H1 (cell line): ENCODE measurements around the gene ATP5ME. TPM values are rescaled to one million over a fixed set of nuclear protein-coding genes. Genes with fewer than 3 reads are reported as not detected.

Experiments used
- CTCF ChIA-PET: fragments of 300-600 bp; sonication (Branson Sonifier 250); formaldehyde crosslinking; loops from one replicate; lab custom pipeline; 2021; ENCODE audit not compliant: partially characterized antibody; lab: Charles Lee
- POLR2A ChIA-PET: fragments of 300-600 bp; sonication (Branson Sonifier 250); formaldehyde crosslinking; loops from one replicate; lab custom pipeline; 2021; ENCODE audit warnings: inconsistent platforms; ENCODE audit not compliant: partially characterized antibody; lab: Charles Lee
- DNase-seq, 2 experiments: peaks; one replicate each; pipeline versions ENCODE4 v3.0.0 to v3.0.0-alpha.2; 2010 to 2022; ENCODE audit warnings: low spot score in 2 of 2, low read depth in 1 of 2, mixed read lengths in 1 of 2
- FAIRE-seq: peaks from 2 replicates; lab custom pipeline; 2011; peaks lifted over from hg19 to GRCh38; lab: Jason Lieb, UNC
- H2AFZ ChIP-seq: 2 replicates; pipeline ENCODE4 v1.8.1; 2012; ENCODE audit warnings: low read length, inconsistent platforms
- H2AK5ac ChIP-seq: 2 replicates; pipeline ENCODE4 v1.6.1; 2013; ENCODE audit warnings: low read depth, low read length
- H2BK120ac ChIP-seq: replicated peaks from 2 replicates; pipeline ENCODE3; 2013; ENCODE audit warnings: low read depth, low read length, inconsistent platforms
- H2BK12ac ChIP-seq: 2 replicates; pipeline ENCODE4 v1.6.1; 2013; ENCODE audit warnings: low read depth, low read length
- H2BK15ac ChIP-seq: 2 replicates; pipeline ENCODE4 v1.6.1; 2013; ENCODE audit warnings: low read length
- H2BK20ac ChIP-seq: 2 replicates; pipeline ENCODE4 v1.6.1; 2013; ENCODE audit warnings: low read length
- H2BK5ac ChIP-seq: 2 replicates; pipeline ENCODE4 v1.6.1; 2013; ENCODE audit warnings: low read depth, low read length
- H3K14ac ChIP-seq: 2 replicates; pipeline ENCODE4 v1.6.1; 2013; ENCODE audit warnings: inconsistent platforms; ENCODE audit not compliant: insufficient read length
- H3K18ac ChIP-seq: 2 replicates; pipeline ENCODE4 v1.6.1; 2013; ENCODE audit warnings: low read length; ENCODE audit errors: extremely low read depth
- H3K23ac ChIP-seq: 2 replicates; pipeline ENCODE4 v1.6.1; 2013; ENCODE audit warnings: inconsistent platforms; ENCODE audit not compliant: insufficient read length
- H3K23me2 ChIP-seq: 2 replicates; pipeline ENCODE4 v1.6.1; 2013; ENCODE audit warnings: low read depth, low read length
- H3K27ac ChIP-seq: 2 replicates; pipeline ENCODE4 v1.6.1; 2011; ENCODE audit warnings: low read depth, low read length, inconsistent platforms
- H3K27me3 ChIP-seq, 4 experiments: replicated peaks in 1 of 4; 1 replicate in 1 of 4; 2 replicates in 3 of 4; pipeline versions ENCODE4 v1.6.1 to v1.8.1; 2011 to 2013; ENCODE audit warnings: low read length in 3 of 4, mild to moderate bottlenecking in 3 of 4, inconsistent platforms in 2 of 4, mixed read lengths in 2 of 4, moderate library complexity in 1 of 4; ENCODE audit not compliant: control insufficient read depth in 3 of 4, insufficient read depth in 3 of 4; ENCODE audit errors: extremely low read depth in 1 of 4
- H3K36me3 ChIP-seq, 4 experiments: 2 replicates each; pipeline versions ENCODE4 v1.6.1 to v1.8.1; 2011 to 2013; ENCODE audit warnings: mild to moderate bottlenecking in 4 of 4, low read length in 3 of 4, moderate library complexity in 2 of 4, control low read depth in 1 of 4, inconsistent platforms in 1 of 4; ENCODE audit not compliant: insufficient read depth in 4 of 4, control insufficient read depth in 2 of 4
- H3K4ac ChIP-seq: replicated peaks from 2 replicates; pipeline ENCODE3; 2013; ENCODE audit warnings: low read length, low read depth, mixed read lengths, inconsistent platforms; ENCODE audit not compliant: insufficient read length
- H3K4me1 ChIP-seq, 4 experiments: replicated peaks in 1 of 4; 1 replicate in 1 of 4; 2 replicates in 3 of 4; pipeline versions ENCODE4 v1.6.1 to v1.8.1; 2011 to 2013; ENCODE audit warnings: low read length in 3 of 4, inconsistent platforms in 2 of 4, mixed read lengths in 1 of 4; ENCODE audit not compliant: insufficient read depth in 4 of 4, control insufficient read depth in 3 of 4
- H3K4me2 ChIP-seq, 2 experiments: 2 replicates each; pipeline versions ENCODE4 v1.6.1 to v1.8.1; 2011 to 2013; ENCODE audit warnings: low read depth in 2 of 2, low read length in 2 of 2, control low read depth in 1 of 2, inconsistent platforms in 1 of 2, mild to moderate bottlenecking in 1 of 2; ENCODE audit not compliant: insufficient read depth in 1 of 2
- H3K4me3 ChIP-seq, 4 experiments: fragments of 200-600, 300-600 bp in 1 of 4; sonication (generic), shearing (Covaris generic), sonication (Bioruptor Twin) in 1 of 4; 2 replicates each; pipeline versions ENCODE4 v1.5.1 to v1.8.1; 2011 to 2016; ENCODE audit warnings: low read length in 4 of 4, low read depth in 3 of 4, control low read depth in 2 of 4, inconsistent platforms in 2 of 4, mild to moderate bottlenecking in 2 of 4, mixed read lengths in 1 of 4, moderate library complexity in 1 of 4; ENCODE audit not compliant: insufficient read depth in 2 of 4; ENCODE audit errors: extremely low read depth in 1 of 4
- H3K56ac ChIP-seq: replicated peaks from 2 replicates; pipeline ENCODE3; 2013; ENCODE audit warnings: low read depth, mild to moderate bottlenecking, mixed read lengths, low read length, inconsistent platforms; ENCODE audit not compliant: insufficient read length
- H3K79me1 ChIP-seq: 2 replicates; pipeline ENCODE4 v1.6.1; 2013; ENCODE audit warnings: low read depth, low read length, control low read depth
- H3K79me2 ChIP-seq, 2 experiments: 2 replicates each; pipeline versions ENCODE4 v1.6.1 to v1.8.1; 2012 to 2013; ENCODE audit warnings: low read length in 2 of 2, mild to moderate bottlenecking in 2 of 2, inconsistent platforms in 1 of 2; ENCODE audit not compliant: insufficient read depth in 2 of 2, control insufficient read depth in 1 of 2
- H3K9ac ChIP-seq, 4 experiments: replicated peaks in 1 of 4; 1 replicate in 1 of 4; 2 replicates in 3 of 4; pipeline versions ENCODE4 v1.6.1 to v1.8.1; 2011 to 2013; ENCODE audit warnings: low read depth in 3 of 4, low read length in 3 of 4, control low read depth in 2 of 4, mild to moderate bottlenecking in 2 of 4, moderate library complexity in 2 of 4, inconsistent platforms in 1 of 4; ENCODE audit errors: extremely low read depth in 1 of 4
- H3K9me3 ChIP-seq, 2 experiments: 2 replicates each; pipeline versions ENCODE4 v1.6.1 to v1.8.1; 2012 to 2013; ENCODE audit warnings: mild to moderate bottlenecking in 2 of 2, moderate library complexity in 2 of 2, control low read depth in 1 of 2, inconsistent platforms in 1 of 2, low read depth in 1 of 2, low read length in 1 of 2, mixed read lengths in 1 of 2; ENCODE audit not compliant: insufficient read depth in 2 of 2
- H4K20me1 ChIP-seq, 2 experiments: replicated peaks in 1 of 2; 2 replicates each; pipeline versions ENCODE3 to v1.8.1; 2011 to 2013; ENCODE audit warnings: inconsistent platforms in 2 of 2, low read length in 2 of 2, mild to moderate bottlenecking in 1 of 2; ENCODE audit not compliant: insufficient read depth in 2 of 2, control insufficient read depth in 1 of 2
- H4K5ac ChIP-seq: 2 replicates; pipeline ENCODE4 v1.6.1; 2013; ENCODE audit warnings: low read length, low read depth, mixed read lengths, inconsistent platforms; ENCODE audit not compliant: insufficient read length
- H4K8ac ChIP-seq: 2 replicates; pipeline ENCODE4 v1.8.0; 2013; ENCODE audit warnings: mild to moderate bottlenecking, moderate library complexity, low read length, inconsistent platforms; ENCODE audit not compliant: insufficient read depth; ENCODE audit errors: extremely low read depth
- H4K91ac ChIP-seq: replicated peaks from 2 replicates; pipeline ENCODE3; 2013; ENCODE audit warnings: low read length, mixed read lengths, inconsistent platforms; ENCODE audit not compliant: insufficient read length
- EGR1 ChIP-seq: IDR thresholded peaks from 2 replicates; pipeline ENCODE4 v1.6.1; 2011; ENCODE audit warnings: low read depth, low read length, borderline replicate concordance
- POLR2AphosphoS5 ChIP-seq: IDR thresholded peaks from 2 replicates; pipeline ENCODE4 v1.6.1; 2011; ENCODE audit warnings: low read depth, low read length
- RNF2 ChIP-seq: fragments of 200-900, 300-1000 bp; sonication (generic); IDR thresholded peaks from 2 replicates; pipeline ENCODE4 v1.7.1; 2016; ENCODE audit warnings: borderline replicate concordance, low read depth, mild to moderate bottlenecking, antibody characterized with exemption, low read length; ENCODE audit not compliant: poor library complexity, severe bottlenecking; ENCODE audit errors: missing control alignments
- WGBS, 2 experiments: shearing (Covaris generic) in 1 of 2; methylation state at CpG; one replicate each; pipeline versions ENCODE4 v1.1.6 to v1.1.7; 2013 to 2015; ENCODE audit warnings: low lambda C conversion rate in 2 of 2, mixed read lengths in 2 of 2, inconsistent platforms in 1 of 2, low coverage in 1 of 2, missing lambda C conversion rate in 1 of 2; ENCODE audit not compliant: insufficient replicate concordance in 2 of 2, insufficient coverage in 1 of 2, insufficient read length in 1 of 2; ENCODE audit errors: extremely low coverage in 1 of 2, missing lambda C conversion rate in 1 of 2; 5-methylcytosine and 5-hydroxymethylcytosine counted together
- polyA plus RNA-seq, 7 experiments: library from polyadenylated mRNA; depleted of rRNA in 3 of 7; stranded (reverse) in 5 of 7; unstranded in 2 of 7; fragments of >200 nt in 5 of 7; fragments of 200-250 nt in 2 of 7; gene quantifications; 1 replicate in 5 of 7; 2 replicates in 1 of 7; 4 replicates in 1 of 7; pipeline versions ENCODE4 v1.2.1 to v1.2.3, GENCODE V29; 2011 to 2013; ENCODE audit warnings: missing spikeins in 2 of 7, mixed read lengths in 2 of 7
- total RNA-seq: library from RNA; stranded (reverse); fragmentation: NEBNext Ultra II Directional; extraction: Animal tissue kit (Norgen Biotek cat#: 25700); gene quantifications from 2 replicates; pipeline ENCODE4 v1.2.1, GENCODE V29; 2021

The ATP5ME gene
- total and polyA plus RNA-seq, 2 of the 8 experiments (the other 6 are each of a cell fraction or from before 2014, with no cell fraction given), result 375 to 450 TPM

DNA sequence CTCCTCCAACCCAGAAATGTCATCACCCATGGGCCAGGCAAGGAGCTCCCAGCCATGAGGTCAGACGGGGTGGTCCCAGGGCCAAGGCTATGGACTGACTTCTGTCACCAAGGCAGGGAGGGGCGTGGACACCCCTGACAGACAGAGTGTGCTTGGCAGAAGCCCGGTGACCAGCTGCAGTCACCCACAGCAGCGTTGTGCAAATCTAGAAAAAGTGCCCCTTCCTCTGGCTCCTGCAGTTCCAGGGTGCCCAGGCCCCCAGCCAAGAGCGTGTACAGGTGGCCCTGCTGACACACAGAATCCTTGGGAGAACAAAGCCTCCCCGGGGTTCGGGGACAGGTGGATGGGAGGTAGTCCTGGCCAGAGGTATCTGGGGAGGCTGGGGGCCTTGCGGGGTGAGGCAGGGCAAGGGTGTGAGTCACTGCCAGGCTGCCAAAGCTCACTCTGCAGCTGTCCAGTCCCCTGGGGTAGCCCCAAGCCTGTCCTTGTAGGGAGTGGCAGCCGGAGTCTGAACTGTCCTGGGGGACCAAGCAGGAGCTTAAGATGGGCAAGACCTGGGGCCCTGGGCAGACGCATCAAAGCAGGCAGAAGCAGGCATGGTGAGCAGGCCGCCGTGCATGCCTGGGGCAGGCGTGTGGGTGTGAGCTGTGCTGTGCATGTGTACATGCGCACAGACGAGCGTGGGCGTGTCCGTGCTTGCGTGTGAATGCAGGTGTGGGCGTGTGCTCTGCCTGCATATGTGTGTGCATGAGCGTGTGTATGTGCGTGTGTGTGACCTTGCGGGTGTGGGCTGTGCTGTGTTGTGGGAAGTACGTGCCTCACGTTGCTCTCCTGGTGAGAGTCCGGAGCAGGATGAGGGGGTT is 3.6 kb upstream of the ATP5ME start:
- Histone ChIP-seq H3K14ac (no peak overlapping the region), H3K23me2 (peaks cover 12% of the 10 kb centered on the region; the same call in 1 of the 2 replicates), H3K4me1 (peaks cover 3 to 13% (median 6%) of the 10 kb centered on the region in 4 experiments; a peak in 6 of 7 replicates), H3K23ac (no peak overlapping the region), H3K79me1 (peaks cover 7% of the 10 kb centered on the region; the same call in 1 of the 2 replicates), H3K79me2 (peaks cover 0 to 7% of the 10 kb centered on the region in 2 experiments; a peak in 2 of 4 replicates), H4K8ac (no peak overlapping the region), H3K4ac (peak overlapping the region; percentile 91), H4K91ac (peak overlapping the region; percentile 95), H4K20me1 (peaks cover 0 to 7% of the 10 kb centered on the region in 2 experiments), H3K27me3 (no peaks in the 10 kb centered on the region; a peak in 2 of 7 replicates), H2BK12ac (peak overlapping the region; percentile 85; the same call in 1 of the 2 replicates), H2BK20ac (0 out of 2 replicates have a peak overlapping the region, but pooled peaks have one; percentile 48), H2AFZ (no peak overlapping the region), H3K4me2 (no peak overlapping the region), H3K9me3 (no peaks in the 10 kb centered on the region), H2BK120ac (peak overlapping the region; percentile 22), H4K5ac (no peak overlapping the region), H2BK5ac (0 out of 2 replicates have a peak overlapping the region, but pooled peaks have one; percentile 61), H3K27ac (no peak overlapping the region), H2BK15ac (0 out of 2 replicates have a peak overlapping the region, but pooled peaks have one; percentile 81), H3K4me3 (no peak overlapping the region), H3K18ac (no peak overlapping the region)
- DNase-seq (no peak), FAIRE-seq (no peak)
- POLR2A ChIA-PET, result interaction anchor here (1.2 to 5.6 kb wide), 3 partner anchors 10 to 14 kb away, joined by 4 to 25 read pairs (median 5); no protein-coding TSS in a partner anchor
- CTCF ChIA-PET, result interaction anchor here (1.0 to 1.6 kb wide), 3 partner anchors 10 to 75 kb away, joined by 3 read pairs; no protein-coding TSS in a partner anchor
- 90% methylated on average over 26 of the region's 26 CpGs; no CpG with 5 or more reads in 1 of the 2 experiments for WGBS, 2 experiments
- peak; percentile 54; the same call in 1 of the 2 replicates for TF ChIP-seq POLR2AphosphoS5
- no peak for TF ChIP-seq RNF2
- TF ChIP-seq EGR1, result no peak
- TF ChIP-seq, all 59 proteins: peak for 1
- H3K9ac ChIP-seq, result no peak overlapping the region
- peaks cover 0 to 4% (median 2%) of the 10 kb centered on the region in 4 experiments; a peak in 1 of 8 replicates for H3K36me3 ChIP-seq
- H3K56ac ChIP-seq, result no peak overlapping the region
- peak overlapping the region; percentile 82 for H2AK5ac ChIP-seq
